ENCODE data around the gene CDC25B.

The CDC25B gene

GRCh38 chr20:3768342-3769130 is 27.6 kb upstream of the CDC25B start:
- peak; percentile 35 to 38 for TF ChIP-seq CTCF (IDR thresholded peaks at IDR 0.05)
- peak overlapping the region; percentile 74 to 81 for H3K4me3 ChIP-seq
- DNase-seq = peak; percentile 70 to 87
- H3K27me3 ChIP-seq = no peaks in the 10 kb centered on the region
- peaks cover 0 to 22% (median 19%) of the 10 kb centered on the region in 4 donors for H3K4me1 ChIP-seq
- no peaks in the 10 kb centered on the region for H3K36me3 ChIP-seq
- intact Hi-C loops (cut with DNase I; ENCODE audit: low total_unique reads) = no loop called here
- no peaks in the 10 kb centered on the region for H3K9me3 ChIP-seq
- peak overlapping the region; percentile 93 to 96 for H3K27ac ChIP-seq

- no peak for TF ChIP-seq CTCF (IDR thresholded peaks at IDR 0.05)
- DNase-seq = no peak
- Histone ChIP-seq H3K36me3 (no peaks in the 10 kb centered on the region), H3K9me3 (no peaks in the 10 kb centered on the region), H3K27me3 (no peaks in the 10 kb centered on the region), H3K4me1 (peaks cover 0 to 21% (median 15%) of the 10 kb centered on the region in 4 donors), H3K27ac (no peak overlapping the region), H3K4me3 (no peak overlapping the region)
- intact Hi-C loops (cut with DNase I; ENCODE audit: low total_unique reads) = no loop called here
Observed at GRCh38 chr20:3771552-3772058, 24.5 kb upstream of the CDC25B start.

GRCh38 chr20:3775457-3776108 is 20.5 kb upstream of the CDC25B start:
- no peak for TF ChIP-seq CTCF (IDR thresholded peaks at IDR 0.05)
- H3K36me3 ChIP-seq = no peaks in the 10 kb centered on the region
- H3K27ac ChIP-seq = no peak overlapping the region
- peaks cover 0 to 20% (median 16%) of the 10 kb centered on the region in 4 donors for H3K4me1 ChIP-seq
- no peak for DNase-seq
- no peaks in the 10 kb centered on the region for H3K9me3 ChIP-seq
- H3K4me3 ChIP-seq = no peak overlapping the region
- intact Hi-C loops (cut with DNase I; ENCODE audit: low total_unique reads) = loop anchor here (5.0 kb wide), 1 partner anchor 98 kb away; no protein-coding TSS in a partner anchor
- H3K27me3 ChIP-seq = no peaks in the 10 kb centered on the region

- Histone ChIP-seq H3K27ac (peak overlapping the region; percentile 32 to 56), H3K4me1 (peaks cover 6 to 33% (median 21%) of the 10 kb centered on the region in 4 donors), H3K36me3 (no peaks in the 10 kb centered on the region), H3K27me3 (no peaks in the 10 kb centered on the region), H3K9me3 (no peaks in the 10 kb centered on the region), H3K4me3 (peak overlapping the region; percentile 49 to 59)
- DNase-seq = no peak
- intact Hi-C loops (cut with DNase I; ENCODE audit: low total_unique reads) = loop anchor here (5.0 kb wide), 1 partner anchor 100 kb away; no protein-coding TSS in a partner anchor
- TF ChIP-seq CTCF (IDR thresholded peaks at IDR 0.05) = no peak
Observed at GRCh38 chr20:3777381-3777715, 18.8 kb upstream of the CDC25B start.

- peak overlapping the region; percentile 49 to 59 for H3K4me3 ChIP-seq
- peaks cover 6 to 39% (median 23%) of the 10 kb centered on the region in 4 donors for H3K4me1 ChIP-seq
- no peaks in the 10 kb centered on the region for H3K9me3 ChIP-seq
- no peak for TF ChIP-seq CTCF (IDR thresholded peaks at IDR 0.05)
- H3K27me3 ChIP-seq = no peaks in the 10 kb centered on the region
- peak; percentile 73 to 85 for DNase-seq
- H3K27ac ChIP-seq = peak overlapping the region; percentile 32 to 56
- intact Hi-C loops (cut with DNase I; ENCODE audit: low total_unique reads) = loop anchor here (5.0 kb wide), 1 partner anchor 101 kb away; no protein-coding TSS in a partner anchor
- no peaks in the 10 kb centered on the region for H3K36me3 ChIP-seq
Observed at GRCh38 chr20:3777716-3778629, 18.1 kb upstream of the CDC25B start.

Measured in tibial artery (tissue), 4 donors.